ENCODE data around the gene RGS19. TPM values are rescaled to one million over a fixed set of nuclear protein-coding genes. Genes with fewer than 3 reads are reported as not detected.

RGS19 gene
- total RNA-seq, 1 experiment from 2014 or later, result 12.8 TPM

DNA sequence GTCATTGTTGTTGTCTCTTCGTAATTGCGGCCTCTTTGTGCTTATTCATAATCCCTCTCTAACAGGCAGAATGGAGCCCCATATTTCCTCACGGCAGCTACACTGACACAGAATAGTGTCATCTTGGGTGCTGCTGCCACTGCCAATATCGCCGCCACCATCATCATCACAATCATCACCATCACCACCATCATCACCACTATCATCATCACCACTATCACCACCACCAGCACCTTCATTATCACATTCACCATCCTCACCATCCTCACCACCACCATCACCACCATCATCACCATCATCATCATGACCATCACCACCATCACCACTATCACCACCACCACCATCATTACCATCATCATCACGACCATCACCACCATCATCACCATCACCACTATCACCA lies 17.2 kb upstream of the RGS19 start:
- no peak overlapping the region for H3K56ac ChIP-seq (ENCODE audit: insufficient read length, low read depth, low read length)
- H3K27ac ChIP-seq (ENCODE audit: insufficient read length, low read depth, low read length), result no peak overlapping the region
- H2BK120ac ChIP-seq (ENCODE audit: low read depth, low read length, poor library complexity, severe bottlenecking), result no peak overlapping the region
- H3K9me3 ChIP-seq (ENCODE audit: control insufficient read depth, low read depth, low read length), result no peaks in the 10 kb centered on the region
- TF ChIP-seq, protein P1, sequence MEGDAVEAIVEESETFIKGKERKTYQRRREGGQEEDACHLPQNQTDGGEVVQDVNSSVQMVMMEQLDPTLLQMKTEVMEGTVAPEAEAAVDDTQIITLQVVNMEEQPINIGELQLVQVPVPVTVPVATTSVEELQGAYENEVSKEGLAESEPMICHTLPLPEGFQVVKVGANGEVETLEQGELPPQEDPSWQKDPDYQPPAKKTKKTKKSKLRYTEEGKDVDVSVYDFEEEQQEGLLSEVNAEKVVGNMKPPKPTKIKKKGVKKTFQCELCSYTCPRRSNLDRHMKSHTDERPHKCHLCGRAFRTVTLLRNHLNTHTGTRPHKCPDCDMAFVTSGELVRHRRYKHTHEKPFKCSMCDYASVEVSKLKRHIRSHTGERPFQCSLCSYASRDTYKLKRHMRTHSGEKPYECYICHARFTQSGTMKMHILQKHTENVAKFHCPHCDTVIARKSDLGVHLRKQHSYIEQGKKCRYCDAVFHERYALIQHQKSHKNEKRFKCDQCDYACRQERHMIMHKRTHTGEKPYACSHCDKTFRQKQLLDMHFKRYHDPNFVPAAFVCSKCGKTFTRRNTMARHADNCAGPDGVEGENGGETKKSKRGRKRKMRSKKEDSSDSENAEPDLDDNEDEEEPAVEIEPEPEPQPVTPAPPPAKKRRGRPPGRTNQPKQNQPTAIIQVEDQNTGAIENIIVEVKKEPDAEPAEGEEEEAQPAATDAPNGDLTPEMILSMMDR (conservative IDR thresholded peaks at IDR 0.05), result no peak
- whole genome bisulfite sequencing (ENCODE audit: extremely low coverage, insufficient read length, low lambda C conversion rate), result no CpG with 5 or more reads among the region's 6 CpGs
- peaks cover 5% of the 10 kb centered on the region in 2 experiments for H3K9me3 Mint-ChIP-seq
- no peak overlapping the region; a peak in 1 of 7 replicates for H3K27ac Mint-ChIP-seq
- peaks cover 32% of the 10 kb centered on the region for H3K27me3 Mint-ChIP-seq (ENCODE audit: low read depth)
- no peaks in the 10 kb centered on the region for H3K23me2 ChIP-seq (ENCODE audit: insufficient read length, low read depth, low read length, poor library complexity, severe bottlenecking)
- H4K5ac ChIP-seq (ENCODE audit: insufficient read length, low read depth, low read length), result no peak overlapping the region
- H3K18ac ChIP-seq (ENCODE audit: insufficient read length, low read depth, low read length), result no peak overlapping the region
- no peak overlapping the region for H4K8ac ChIP-seq (replicated peaks; ENCODE audit: insufficient read length, low read depth, low read length)
- peaks cover 6 to 9% of the 10 kb centered on the region in 2 experiments for H3K4me1 Mint-ChIP-seq
- no peak overlapping the region for H3K23ac ChIP-seq (ENCODE audit: insufficient read length, low read depth, low read length)
- no peaks in the 10 kb centered on the region for H3K79me2 ChIP-seq (ENCODE audit: insufficient read depth, low read length)
- H3T11ph ChIP-seq (ENCODE audit: low read length), result no peak overlapping the region
- H3K9ac ChIP-seq (ENCODE audit: extremely low read depth, insufficient read length, low read length), result no peak overlapping the region
- H4K20me1 ChIP-seq (ENCODE audit: control insufficient read depth, insufficient read depth, insufficient read length), result no peaks in the 10 kb centered on the region
- H2AFZ ChIP-seq (ENCODE audit: low read length), result no peak overlapping the region
- no peak overlapping the region for H3K4me3 Mint-ChIP-seq
- peaks cover 2 to 5% (median 2%) of the 10 kb centered on the region in 3 experiments; a peak in 5 of 7 replicates for H3K36me3 Mint-ChIP-seq (ENCODE audit: insufficient read depth in 1 of 3, low read depth in 3 of 3)
- H3K27me3 ChIP-seq (ENCODE audit: insufficient read depth, low read length), result no peaks in the 10 kb centered on the region; the same call in 1 of the 2 replicates
- H3K4me1 ChIP-seq (ENCODE audit: insufficient read depth, low read length), result no peaks in the 10 kb centered on the region; the same call in 1 of the 2 replicates
- no peaks in the 10 kb centered on the region for H3K79me1 ChIP-seq (ENCODE audit: insufficient read depth, low read depth, low read length, poor library complexity, severe bottlenecking)
- H2BK20ac ChIP-seq (ENCODE audit: low read depth, low read length, poor library complexity, severe bottlenecking), result no peak overlapping the region
- H2BK15ac ChIP-seq (ENCODE audit: low read depth, low read length), result no peak overlapping the region
- no peak overlapping the region for H2AK5ac ChIP-seq (ENCODE audit: insufficient read length, low read length)
- H3K4me2 ChIP-seq (ENCODE audit: insufficient read depth, insufficient read length, low read length), result no peak overlapping the region
- H4K91ac ChIP-seq (ENCODE audit: insufficient read length, low read depth, low read length), result no peak overlapping the region
- H2BK12ac ChIP-seq (ENCODE audit: insufficient read length, low read depth, low read length), result no peak overlapping the region
- no peak overlapping the region for H3K4ac ChIP-seq (ENCODE audit: low read depth, low read length)
- H3K14ac ChIP-seq (ENCODE audit: insufficient read depth, low read length), result no peak overlapping the region
- H2BK5ac ChIP-seq (ENCODE audit: insufficient read length, low read length), result no peak overlapping the region
- DNase-seq, result no peak

Data from H9 (cell line).